Measurements from ENCODE around the gene RASL10A. TPM values are rescaled to one million over a fixed set of nuclear protein-coding genes. Genes with fewer than 3 reads are reported as not detected.

The RASL10A gene
- total and polyA plus RNA-seq, 2 experiments from 2014 or later, result 0.33 to 6.3 TPM

- no peaks in the 10 kb centered on the region for H3K36me3 ChIP-seq (replicated peaks; ENCODE audit: insufficient read depth, low read depth)
- no peak for DNase-seq (ENCODE audit: low spot score)
- H2AFZ ChIP-seq, result no peak overlapping the region
- no peaks in the 10 kb centered on the region for H3K79me2 ChIP-seq
- no peaks in the 10 kb centered on the region for H3K9me2 ChIP-seq (replicated peaks; ENCODE audit: insufficient read depth)
- no peak overlapping the region for H3K4me2 ChIP-seq
- no peaks in the 10 kb centered on the region for H3K9me3 ChIP-seq (ENCODE audit: low read depth)
- H3K27me3 ChIP-seq, result no peaks in the 10 kb centered on the region
- H3K27ac ChIP-seq, result no peak overlapping the region
- no peaks in the 10 kb centered on the region for H4K20me1 ChIP-seq (ENCODE audit: insufficient read depth, poor library complexity, severe bottlenecking)
- 94% methylated on average over 25 of the region's 25 CpGs for WGBS (ENCODE audit: low lambda C conversion rate, missing lambda C conversion rate)
- H3K4me3 ChIP-seq, result no peak overlapping the region
- no peaks in the 10 kb centered on the region for H3K4me1 ChIP-seq (ENCODE audit: insufficient read depth)
- no peak for TF ChIP-seq EZH2phosphoT487 (IDR thresholded peaks at IDR 0.05; ENCODE audit: low read depth, severe bottlenecking, unreplicated experiment)
- TF ChIP-seq EZH2 (IDR thresholded peaks at IDR 0.05; ENCODE audit: borderline replicate concordance), result no peak
- no peak for TF ChIP-seq CTCF (IDR thresholded peaks at IDR 0.05; ENCODE audit: poor library complexity)
Observed at GRCh38 chr22:29341056-29341848, 25.8 kb upstream of the RASL10A start.

GRCh38 chr22:29340566-29340965 is 25.1 kb upstream of the RASL10A start:
- H2AFZ ChIP-seq, result no peak overlapping the region
- H3K4me3 ChIP-seq, result no peak overlapping the region
- no peaks in the 10 kb centered on the region for H3K36me3 ChIP-seq (replicated peaks; ENCODE audit: insufficient read depth, low read depth)
- H3K4me2 ChIP-seq, result no peak overlapping the region
- DNase-seq (ENCODE audit: low spot score), result no peak
- H3K27ac ChIP-seq, result no peak overlapping the region
- no peak for TF ChIP-seq CTCF (IDR thresholded peaks at IDR 0.05; ENCODE audit: poor library complexity)
- no peak for TF ChIP-seq EZH2phosphoT487 (IDR thresholded peaks at IDR 0.05; ENCODE audit: low read depth, severe bottlenecking, unreplicated experiment)
- H3K79me2 ChIP-seq, result no peaks in the 10 kb centered on the region
- no peaks in the 10 kb centered on the region for H4K20me1 ChIP-seq (ENCODE audit: insufficient read depth, poor library complexity, severe bottlenecking)
- H3K9me2 ChIP-seq (replicated peaks; ENCODE audit: insufficient read depth), result no peaks in the 10 kb centered on the region
- no peaks in the 10 kb centered on the region for H3K9me3 ChIP-seq (ENCODE audit: low read depth)
- 93% methylated on average over 8 of the region's 8 CpGs for WGBS (ENCODE audit: low lambda C conversion rate, missing lambda C conversion rate)
- no peaks in the 10 kb centered on the region for H3K4me1 ChIP-seq (ENCODE audit: insufficient read depth)
- H3K27me3 ChIP-seq, result no peaks in the 10 kb centered on the region

GRCh38 chr22:29339381-29340235 is 24.1 kb upstream of the RASL10A start:
- H3K9me2 ChIP-seq (replicated peaks; ENCODE audit: insufficient read depth), result no peaks in the 10 kb centered on the region
- H2AFZ ChIP-seq, result no peak overlapping the region
- H4K20me1 ChIP-seq (ENCODE audit: insufficient read depth, poor library complexity, severe bottlenecking), result no peaks in the 10 kb centered on the region
- no peaks in the 10 kb centered on the region for H3K79me2 ChIP-seq
- 96% methylated on average over 22 of the region's 23 CpGs for WGBS (ENCODE audit: low lambda C conversion rate, missing lambda C conversion rate)
- no peaks in the 10 kb centered on the region for H3K9me3 ChIP-seq (ENCODE audit: low read depth)
- H3K27ac ChIP-seq, result no peak overlapping the region
- DNase-seq (ENCODE audit: low spot score), result no peak
- H3K4me3 ChIP-seq, result no peak overlapping the region
- TF ChIP-seq EZH2phosphoT487 (IDR thresholded peaks at IDR 0.05; ENCODE audit: low read depth, severe bottlenecking, unreplicated experiment) (no peak), CTCF (IDR thresholded peaks at IDR 0.05; ENCODE audit: poor library complexity) (no peak), EZH2 (IDR thresholded peaks at IDR 0.05; ENCODE audit: borderline replicate concordance) (no peak)
- no peaks in the 10 kb centered on the region for H3K4me1 ChIP-seq (ENCODE audit: insufficient read depth)
- H3K27me3 ChIP-seq, result no peaks in the 10 kb centered on the region
- H3K36me3 ChIP-seq (replicated peaks; ENCODE audit: insufficient read depth, low read depth), result no peaks in the 10 kb centered on the region
- no peak overlapping the region for H3K4me2 ChIP-seq

All from hepatocyte (in vitro differentiated cells).